ENCODE measurements around the gene EML1. TPM values are rescaled to one million over a fixed set of nuclear protein-coding genes. Genes with fewer than 3 reads are reported as not detected.

EML1 gene
- total RNA-seq, 1 experiment from 2014 or later = 16.1 TPM

GRCh38 chr14:99982537-99983250 is 189.5 kb downstream of the EML1 start:
- TF ChIP-seq KAT7 (CRISPR knock-in tag; IDR thresholded peaks at IDR 0.05; ENCODE audit: borderline replicate concordance) (no peak), MXD4 (CRISPR knock-in tag; IDR thresholded peaks at IDR 0.05; ENCODE audit: borderline replicate concordance) (no peak), CTCF (IDR thresholded peaks at IDR 0.05) (peak; percentile 53; the same call in 1 of the 2 replicates), ZNF416 (CRISPR knock-in tag; IDR thresholded peaks at IDR 0.05) (no peak), NFATC4 (CRISPR knock-in tag; IDR thresholded peaks at IDR 0.05) (no peak), CREB1 (CRISPR knock-in tag; IDR thresholded peaks at IDR 0.05) (no peak), JAZF1 (CRISPR knock-in tag; IDR thresholded peaks at IDR 0.05) (no peak), ZBTB21 (CRISPR knock-in tag; IDR thresholded peaks at IDR 0.05; ENCODE audit: borderline replicate concordance) (no peak)
- Mint-ChIP-seq H3K4me1 (peaks cover 7% of the 10 kb centered on the region; the same call in 1 of the 2 replicates), H3K4me3 (no peak overlapping the region), H3K9me3 (peaks cover 19% of the 10 kb centered on the region), H3K27ac (no peak overlapping the region), H3K27me3 (ENCODE audit: low read depth) (no peaks in the 10 kb centered on the region), H3K36me3 (peaks cover 10% of the 10 kb centered on the region)
- ChIA-PET CTCF (interaction anchor here (0.9 to 2.4 kb wide), 12 partner anchors 34 to 173 kb away, joined by 3 to 18 read pairs (median 3); no protein-coding TSS in a partner anchor), POLR2A (no interaction called here)
- ATAC-seq (peak; percentile 89), DNase-seq (ENCODE audit: low spot score) (peak; percentile 52)

- Mint-ChIP-seq H3K27me3 (ENCODE audit: low read depth) (no peaks in the 10 kb centered on the region), H3K27ac (no peak overlapping the region), H3K9me3 (peaks cover 19% of the 10 kb centered on the region), H3K4me3 (no peak overlapping the region), H3K4me1 (peaks cover 7% of the 10 kb centered on the region; the same call in 1 of the 2 replicates), H3K36me3 (peaks cover 10% of the 10 kb centered on the region)
- no peak for TF ChIP-seq AR (CRISPR knock-in tag; IDR thresholded peaks at IDR 0.05)
- TF ChIP-seq GABPB1 (CRISPR knock-in tag; IDR thresholded peaks at IDR 0.05) = no peak
- no peak for TF ChIP-seq GTF2I (CRISPR knock-in tag; conservative IDR thresholded peaks at IDR 0.05)
- no peak for TF ChIP-seq ZNF138 (CRISPR knock-in tag; conservative IDR thresholded peaks at IDR 0.05)
- no peak for TF ChIP-seq MXD4 (CRISPR knock-in tag; IDR thresholded peaks at IDR 0.05; ENCODE audit: borderline replicate concordance)
- no peak for TF ChIP-seq MAX (CRISPR knock-in tag; IDR thresholded peaks at IDR 0.05)
- no peak for TF ChIP-seq NFE2L1 (CRISPR knock-in tag; IDR thresholded peaks at IDR 0.05)
- TF ChIP-seq RELA (CRISPR knock-in tag; IDR thresholded peaks at IDR 0.05; ENCODE audit: borderline replicate concordance) = no peak
- no peak for TF ChIP-seq ZBTB21 (CRISPR knock-in tag; IDR thresholded peaks at IDR 0.05; ENCODE audit: borderline replicate concordance)
- no peak for TF ChIP-seq CBFB (CRISPR knock-in tag; IDR thresholded peaks at IDR 0.05; ENCODE audit: low read depth)
- TF ChIP-seq NFYB (CRISPR knock-in tag; conservative IDR thresholded peaks at IDR 0.05; ENCODE audit: low read depth) = no peak
- no peak for TF ChIP-seq ZNF121 (CRISPR knock-in tag; IDR thresholded peaks at IDR 0.05)
- DNase-seq (ENCODE audit: low spot score) = no peak
- ChIA-PET CTCF (interaction anchor here (0.6 to 2.4 kb wide), 12 partner anchors 12 to 172 kb away, joined by 3 to 18 read pairs (median 3); no protein-coding TSS in a partner anchor), POLR2A (no interaction called here)
- no peak for ATAC-seq
These were observed 190.2 kb downstream of the EML1 start for GRCh38 chr14:99983251-99984015.

All from WTC11 (cell line).